Prostate gland (tissue), 2 donors: Measurements from ENCODE around the gene KRTAP3-1.
"Not testable (repeated sequence)": the region's sequence is repeated elsewhere in the genome, so short reads cannot be mapped to it uniquely, and the experiment has no call there.

Source experiments
- CTCF ChIP-seq, 4 experiments: fragments of 200-600 bp in 2 of 4; fragments of 450-650 bp in 2 of 4; sonication (generic) in 2 of 4; IDR thresholded peaks; 1 replicate in 3 of 4; 2 replicates in 1 of 4; pipeline ENCODE4 v1.5.1; 2016 to 2019; ENCODE audit warnings: antibody characterized with exemption in 4 of 4, mild to moderate bottlenecking in 2 of 4, moderate library complexity in 2 of 4
- POLR2A ChIP-seq: fragments of 450-650 bp; IDR thresholded peaks from one replicate; pipeline ENCODE4 v1.6.1; 2016; ENCODE audit warnings: antibody characterized with exemption, mild to moderate bottlenecking

GRCh38 chr17:41040783-41041571 lies 32.0 kb upstream of the KRTAP3-1 start, which contains the start of gene KRTAP1-1:
- not testable (repeated sequence) for TF ChIP-seq CTCF (IDR thresholded peaks at IDR 0.05); POLR2A
